HG02678 (cell line): Measurements from ENCODE around the gene TMEM35A.
"Not testable (repeated sequence)": the region's sequence is repeated elsewhere in the genome, so short reads cannot be mapped to it uniquely, and the experiment has no call there.

ENCODE experiments used
- ATAC-seq: cut with Tn5 transposase; IDR thresholded peaks from one replicate; pipeline ENCODE4 v1.9.1; 2021; ENCODE audit warnings: mild to moderate bottlenecking, moderate library complexity; ENCODE audit not compliant: unreplicated experiment

The TMEM35A gene

GRCh38 chrX:101078716-101079598 lies at the start of gene TMEM35A:
Gene TMEM35A (plus strand): TSS chrX:101078879. CDS start chrX:101079003, 124 bp downstream.
- ATAC-seq: no peak

GRCh38 chrX:101029665-101030064 lies 49.0 kb upstream of the TMEM35A start:
- ATAC-seq: no peak

- no peak for ATAC-seq
These were observed 41.4 kb upstream of the TMEM35A start for GRCh38 chrX:101037231-101037630.

GRCh38 chrX:101040197-101040596 lies 38.5 kb upstream of the TMEM35A start:
- ATAC-seq: no peak

- peak; percentile 4 for ATAC-seq
These were observed 27.5 kb upstream of the TMEM35A start for GRCh38 chrX:101051153-101051548.

- peak; percentile 92 for ATAC-seq
These were observed 27.0 kb upstream of the TMEM35A start, which contains the start of gene TRMT2B for GRCh38 chrX:101051549-101052302. Gene TRMT2B (minus strand): TSS chrX:101052111. CDS start chrX:101042289, 9,822 bp downstream.

- not testable (repeated sequence) for ATAC-seq
These were observed 22.1 kb upstream of the TMEM35A start for GRCh38 chrX:101056551-101056950.

GRCh38 chrX:101057093-101057714 lies 21.5 kb upstream of the TMEM35A start:
- ATAC-seq: peak; percentile 81

GRCh38 chrX:101062176-101062575 lies 16.5 kb upstream of the TMEM35A start:
- ATAC-seq: no peak

- ATAC-seq: no peak
These were observed 7.1 kb upstream of the TMEM35A start for GRCh38 chrX:101071582-101071981.

GRCh38 chrX:101079736-101080270 lies 1.1 kb downstream of the TMEM35A start:
- no peak for ATAC-seq

GRCh38 chrX:101080326-101081124 lies 1.8 kb downstream of the TMEM35A start:
- ATAC-seq: no peak

GRCh38 chrX:101081231-101081630 lies 2.6 kb downstream of the TMEM35A start:
- ATAC-seq: no peak

- ATAC-seq: no peak
These were observed 13.1 kb downstream of the TMEM35A start for GRCh38 chrX:101091817-101092216.

GRCh38 chrX:101097546-101098453 lies 19.1 kb downstream of the TMEM35A start, which contains the start of gene CENPI:
Gene CENPI (plus strand): TSS chrX:101098204. CDS start chrX:101101071, 2,867 bp downstream.
- peak; percentile 100 for ATAC-seq

- ATAC-seq: no peak
These were observed 29.6 kb downstream of the TMEM35A start for GRCh38 chrX:101108284-101108683.

GRCh38 chrX:101117701-101118100 lies 39.0 kb downstream of the TMEM35A start:
- no peak for ATAC-seq

GRCh38 chrX:101136235-101136634 lies 57.6 kb downstream of the TMEM35A start:
- no peak for ATAC-seq
